H1 (cell line): Measurements from ENCODE around the gene UPK2. TPM values are rescaled to one million over a fixed set of nuclear protein-coding genes. Genes with fewer than 3 reads are reported as not detected.

Experiments
- ASH2L ChIP-seq: fragments of 200-600, 300-600 bp; sonication (generic); IDR thresholded peaks from one replicate; pipeline ENCODE4 v1.7.1; 2017; ENCODE audit warnings: low read length
- BCL11A ChIP-seq, 2 experiments: IDR thresholded peaks; one replicate each; pipeline ENCODE4 v1.6.1; 2011; ENCODE audit warnings: low read depth in 2 of 2, low read length in 2 of 2, mild to moderate bottlenecking in 2 of 2
- BRCA1 ChIP-seq: IDR thresholded peaks from 2 replicates; pipeline ENCODE4 v1.6.1; 2012; ENCODE audit warnings: low read depth, low read length, improper control_type of control experiment
- CBX8 ChIP-seq: fragments of 300-800, 300-1000 bp; sonication (generic); IDR thresholded peaks from 2 replicates; pipeline ENCODE4 v1.7.1; 2016; ENCODE audit warnings: low read depth, low read length, borderline replicate concordance
- CHD1 ChIP-seq: IDR thresholded peaks from 2 replicates; pipeline ENCODE4 v1.6.1; 2012; ENCODE audit warnings: low read depth, low read length, improper control_type of control experiment
- CHD2 ChIP-seq: IDR thresholded peaks from 2 replicates; pipeline ENCODE4 v1.6.1; 2012; ENCODE audit warnings: low read length, improper control_type of control experiment
- CTCF ChIP-seq, 3 experiments: IDR thresholded peaks; 1 replicate in 2 of 3; 2 replicates in 1 of 3; pipeline versions ENCODE4 v1.5.1 to v1.6.1; 2011; ENCODE audit warnings: low read length in 3 of 3, mild to moderate bottlenecking in 3 of 3, inconsistent platforms in 2 of 3, low read depth in 1 of 3, moderate library complexity in 1 of 3; ENCODE audit not compliant: insufficient read depth in 1 of 3; ENCODE audit errors: control extremely low read depth in 1 of 3
- EGR1 ChIP-seq: IDR thresholded peaks from 2 replicates; pipeline ENCODE4 v1.6.1; 2011; ENCODE audit warnings: low read depth, low read length, borderline replicate concordance
- EP300 ChIP-seq, 2 experiments: IDR thresholded peaks; 1 replicate in 1 of 2; 2 replicates in 1 of 2; pipeline ENCODE4 v1.6.1; 2011 to 2012; ENCODE audit warnings: low read depth in 2 of 2, low read length in 2 of 2, mild to moderate bottlenecking in 2 of 2, borderline replicate concordance in 1 of 2, inconsistent platforms in 1 of 2, moderate library complexity in 1 of 2
- FOSL1 ChIP-seq: IDR thresholded peaks from 2 replicates; pipeline ENCODE4 v1.6.1; 2011; ENCODE audit warnings: mild to moderate bottlenecking, low read depth, low read length, moderate library complexity; ENCODE audit not compliant: insufficient read depth
- GABPA ChIP-seq: IDR thresholded peaks from 2 replicates; pipeline ENCODE4 v1.6.1; 2011; ENCODE audit warnings: mild to moderate bottlenecking, low read length, moderate library complexity, borderline replicate concordance; ENCODE audit not compliant: insufficient read depth
- HDAC2 ChIP-seq, 2 experiments: fragments of 300-600 bp in 1 of 2; sonication (generic) in 1 of 2; IDR thresholded peaks; 2 replicates each; pipeline ENCODE4 v1.6.1; 2011 to 2012; ENCODE audit warnings: low read depth in 2 of 2, low read length in 2 of 2, mild to moderate bottlenecking in 2 of 2, moderate library complexity in 2 of 2, borderline replicate concordance in 1 of 2, inconsistent platforms in 1 of 2
- HDAC6 ChIP-seq: IDR thresholded peaks from one replicate; pipeline ENCODE4 v1.7.1; 2012; ENCODE audit warnings: low read depth, mild to moderate bottlenecking, inconsistent platforms, low read length, moderate library complexity
- PHF8 ChIP-seq: fragments of 200-600 bp; sonication (generic); conservative IDR thresholded peaks from 2 replicates; pipeline ENCODE4 v1.7.1; 2012; ENCODE audit warnings: low read depth, mild to moderate bottlenecking, inconsistent platforms, low read length, moderate library complexity
- POLR2A ChIP-seq, 2 experiments: IDR thresholded peaks; 1 replicate in 1 of 2; 2 replicates in 1 of 2; pipeline ENCODE4 v1.6.1; 2011; ENCODE audit warnings: low read depth in 2 of 2, low read length in 2 of 2, mild to moderate bottlenecking in 2 of 2; ENCODE audit errors: control extremely low read depth in 1 of 2
- SP1 ChIP-seq: IDR thresholded peaks from 2 replicates; pipeline ENCODE4 v1.6.1; 2011; ENCODE audit warnings: low read depth, low read length
- SRF ChIP-seq: IDR thresholded peaks from 2 replicates; pipeline ENCODE4 v1.6.1; 2011; ENCODE audit warnings: mild to moderate bottlenecking, low read depth, low read length, moderate library complexity
- TCF12 ChIP-seq: IDR thresholded peaks from 2 replicates; pipeline ENCODE4 v1.6.1; 2011; ENCODE audit warnings: low read depth, mild to moderate bottlenecking, low read length
- USF2 ChIP-seq: IDR thresholded peaks from 2 replicates; pipeline ENCODE4 v1.6.1; 2011; ENCODE audit warnings: low read length, improper control_type of control experiment
- polyA plus RNA-seq, 7 experiments: library from polyadenylated mRNA; depleted of rRNA in 3 of 7; stranded (reverse) in 5 of 7; unstranded in 2 of 7; fragments of >200 nt in 5 of 7; fragments of 200-250 nt in 2 of 7; gene quantifications; 1 replicate in 5 of 7; 2 replicates in 1 of 7; 4 replicates in 1 of 7; pipeline versions ENCODE4 v1.2.1 to v1.2.3, GENCODE V29; 2011 to 2013; ENCODE audit warnings: missing spikeins in 2 of 7, mixed read lengths in 2 of 7
- total RNA-seq: library from RNA; stranded (reverse); fragmentation: NEBNext Ultra II Directional; extraction: Animal tissue kit (Norgen Biotek cat#: 25700); gene quantifications from 2 replicates; pipeline ENCODE4 v1.2.1, GENCODE V29; 2021

The UPK2 gene
- total and polyA plus RNA-seq, 2 of the 8 experiments (the other 6 are each of a cell fraction or from before 2014, with no cell fraction given), result 0.76 TPM; not detected in 1

GRCh38 chr11:118930094-118930712 is 25.9 kb upstream of the UPK2 start (continued):
- no peak for TF ChIP-seq USF2
- TF ChIP-seq HDAC6, result no peak
- peak in 1 of 2 experiments; percentile 40; a peak in 1 of 3 replicates for TF ChIP-seq EP300 (IDR thresholded peaks at IDR 0.05; ENCODE audit: borderline replicate concordance in 1 of 2, low read depth in 2 of 2, low read length in 2 of 2)
- peak; percentile 90 for TF ChIP-seq SP1
- TF ChIP-seq HDAC2 (IDR thresholded peaks at IDR 0.05; ENCODE audit: borderline replicate concordance in 1 of 2, low read depth in 2 of 2, low read length in 2 of 2), result peak in 1 of 2 experiments; percentile 79; a peak in 2 of 4 replicates
- peak; percentile 89 for TF ChIP-seq EGR1
- peak; percentile 69 to 97 (median 91) for TF ChIP-seq CTCF (IDR thresholded peaks at IDR 0.05; ENCODE audit: control extremely low read depth in 1 of 3, insufficient read depth in 1 of 3, low read depth in 1 of 3, low read length in 3 of 3)
- TF ChIP-seq POLR2A (IDR thresholded peaks at IDR 0.05; ENCODE audit: control extremely low read depth in 1 of 2, low read depth in 2 of 2, low read length in 2 of 2), result peak in 1 of 2 experiments; percentile 43; a peak in 1 of 3 replicates
- TF ChIP-seq GABPA, result no peak
- TF ChIP-seq FOSL1, result no peak
- no peak for TF ChIP-seq CBX8
- no peak for TF ChIP-seq PHF8
- TF ChIP-seq BCL11A (IDR thresholded peaks at IDR 0.05; ENCODE audit: low read depth in 2 of 2, low read length in 2 of 2), result no peak
- TF ChIP-seq TCF12, result peak; percentile 84; the same call in 1 of the 2 replicates
- TF ChIP-seq ASH2L, result no peak
- no peak for TF ChIP-seq CHD1
- TF ChIP-seq CHD2, result peak; percentile 52
- TF ChIP-seq BRCA1, result no peak
- no peak for TF ChIP-seq SRF
